ENCODE results near the gene MRPL42. TPM values are rescaled to one million over a fixed set of nuclear protein-coding genes. Genes with fewer than 3 reads are reported as not detected.
"Not testable (repeated sequence)": the region's sequence is repeated elsewhere in the genome, so short reads cannot be mapped to it uniquely, and the experiment has no call there.

Gene MRPL42
- total and polyA plus RNA-seq, 9 donors = 22.4 to 72.7 (median 44.9) TPM

GRCh38 chr12:93476555-93476954 lies 9.2 kb downstream of the MRPL42 start:
- TF ChIP-seq EP300 (IDR thresholded peaks at IDR 0.05) = no peak
- TF ChIP-seq POLR2A (IDR thresholded peaks at IDR 0.05) = no peak
- no peak for TF ChIP-seq CTCF (IDR thresholded peaks at IDR 0.05)
- intact Hi-C loops (cut with DNase I) = no loop called here
- H3K4me1 ChIP-seq (ENCODE audit: insufficient read depth) = no peaks in the 10 kb centered on the region
- H3K27me3 ChIP-seq = no peaks in the 10 kb centered on the region
- H3K27ac ChIP-seq = no peak overlapping the region
- H3K4me3 ChIP-seq = no peak overlapping the region
- H3K9me3 ChIP-seq = no peaks in the 10 kb centered on the region
- DNase-seq = no peak
- no peaks in the 10 kb centered on the region for H3K36me3 ChIP-seq

DNA sequence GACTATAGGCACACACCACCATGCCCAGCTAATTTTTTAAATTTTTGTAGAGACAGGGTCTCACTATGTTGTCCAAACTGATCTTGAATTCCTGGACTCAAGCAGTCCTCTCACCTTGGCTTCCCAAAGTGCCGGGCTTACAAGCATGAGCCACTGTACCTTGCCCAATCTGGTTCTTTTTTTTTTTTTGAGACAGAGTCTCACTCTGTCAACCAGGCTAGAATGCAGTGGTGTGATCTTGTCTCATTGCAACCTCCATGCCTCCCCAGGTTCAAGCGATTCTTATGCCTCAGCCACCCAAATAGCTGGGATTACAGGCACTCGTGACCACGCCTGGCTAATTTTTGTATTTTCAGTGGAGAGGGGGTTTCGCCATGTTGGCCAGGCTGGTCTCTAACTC lies 15.4 kb downstream of the MRPL42 start:
- peaks cover 1% of the 10 kb centered on the region for H3K4me1 ChIP-seq (ENCODE audit: insufficient read depth)
- no peaks in the 10 kb centered on the region for H3K9me3 ChIP-seq
- H3K27ac ChIP-seq = no peak overlapping the region
- H3K27me3 ChIP-seq = no peaks in the 10 kb centered on the region
- TF ChIP-seq CTCF (IDR thresholded peaks at IDR 0.05) = no peak
- no peak overlapping the region for H3K4me3 ChIP-seq
- intact Hi-C loops (cut with DNase I) = no loop called here
- WGBS, 3 donors = 95 to 97% (median 96%) methylated on average over 5 of the region's 5 CpGs
- H3K36me3 ChIP-seq = no peaks in the 10 kb centered on the region
- DNase-seq = no peak

- WGBS, 3 donors = 91 to 94% (median 92%) methylated on average over 4 of the region's 4 CpGs
- H3K36me3 ChIP-seq = no peaks in the 10 kb centered on the region
Observed at GRCh38 chr12:93483151-93483807, 16.0 kb downstream of the MRPL42 start.

DNA sequence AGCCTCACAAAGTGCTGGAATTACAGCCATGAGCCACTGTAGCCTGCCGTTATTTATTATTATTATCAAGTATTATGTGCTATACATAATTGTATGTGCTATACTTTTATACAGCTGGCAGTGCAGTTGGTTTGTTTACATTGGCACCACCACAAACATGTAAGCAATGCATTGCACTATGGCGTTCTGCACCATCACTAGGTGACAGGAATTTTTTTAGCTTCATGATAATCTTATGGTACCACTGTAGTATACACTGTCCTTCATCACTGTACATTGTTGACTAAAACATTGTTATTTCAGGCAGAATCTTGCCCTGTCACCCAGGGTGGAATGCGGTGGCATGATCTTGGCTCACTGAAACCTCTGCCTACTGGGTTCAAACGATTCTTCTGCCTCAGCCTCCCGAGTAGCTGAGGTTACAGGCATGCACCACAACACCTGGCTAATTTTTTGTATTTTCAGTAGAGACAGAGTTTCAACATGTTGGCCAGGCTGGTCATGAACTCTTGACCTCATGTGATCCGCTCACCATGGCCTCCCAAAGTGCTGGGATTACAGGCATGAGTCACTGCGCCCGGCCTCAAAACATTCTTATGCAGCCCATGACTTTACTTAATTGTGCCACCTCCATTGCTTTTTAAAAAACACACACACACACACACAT lies 17.1 kb downstream of the MRPL42 start:
- DNase-seq = no peak
- WGBS, 3 donors = 65 to 76% (median 72%) methylated on average over 8 of the region's 8 CpGs
- H3K4me3 ChIP-seq = no peak overlapping the region
- no peaks in the 10 kb centered on the region for H3K9me3 ChIP-seq
- intact Hi-C loops (cut with DNase I) = no loop called here
- no peaks in the 10 kb centered on the region for H3K27me3 ChIP-seq
- TF ChIP-seq POLR2A (IDR thresholded peaks at IDR 0.05) (no peak), EP300 (IDR thresholded peaks at IDR 0.05) (no peak), CTCF (IDR thresholded peaks at IDR 0.05) (no peak)
- H3K4me1 ChIP-seq (ENCODE audit: insufficient read depth) = peaks cover 1% of the 10 kb centered on the region
- H3K36me3 ChIP-seq = no peaks in the 10 kb centered on the region
- no peak overlapping the region for H3K27ac ChIP-seq

More at GRCh38 chr12:93483151-93483807, 16.0 kb downstream of the MRPL42 start:
- no peak for TF ChIP-seq CTCF (IDR thresholded peaks at IDR 0.05)
- TF ChIP-seq POLR2A (IDR thresholded peaks at IDR 0.05) = no peak
- TF ChIP-seq EP300 (IDR thresholded peaks at IDR 0.05) = no peak
- DNase-seq = no peak
- H3K27me3 ChIP-seq = no peaks in the 10 kb centered on the region
- H3K4me1 ChIP-seq (ENCODE audit: insufficient read depth) = peaks cover 1% of the 10 kb centered on the region
- no peak overlapping the region for H3K4me3 ChIP-seq
- H3K9me3 ChIP-seq = no peaks in the 10 kb centered on the region
- no peak overlapping the region for H3K27ac ChIP-seq
- intact Hi-C loops (cut with DNase I) = no loop called here

DNA sequence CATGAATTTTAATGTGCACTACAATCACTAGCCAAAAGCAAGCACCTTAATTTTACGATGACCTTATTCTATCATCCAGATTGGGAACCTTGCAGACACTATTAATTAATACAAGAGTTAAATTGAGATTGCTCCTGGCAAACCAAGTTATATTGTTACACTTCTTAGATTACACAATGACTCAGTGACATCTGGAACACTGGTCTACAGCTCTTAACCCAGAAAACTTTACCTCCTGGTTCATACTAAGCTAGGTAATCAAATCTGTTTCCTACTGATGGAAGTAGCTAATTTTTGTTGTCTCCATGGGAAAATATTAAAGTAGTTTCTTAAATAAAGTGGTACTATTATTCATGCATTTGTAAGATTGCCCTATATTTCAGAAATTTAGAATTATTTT lies 25.5 kb downstream of the MRPL42 start:
- intact Hi-C loops (cut with DNase I); H3K4me3 ChIP-seq; DNase-seq; H3K36me3 ChIP-seq; H3K9me3 ChIP-seq; H3K27ac ChIP-seq; H3K27me3 ChIP-seq; H3K4me1 ChIP-seq (ENCODE audit: insufficient read depth): not testable (repeated sequence)
- 100% methylated on average over 1 of the region's 1 CpG; no CpG with 5 or more reads in 1 of the 3 donors for WGBS, 3 donors
